Activated CD8-positive, alpha-beta memory T cell treated with anti-CD3 and anti-CD28 coated beads, Interleukin-2, amount 50 U/mL, for 24 hours (primary cell): ENCODE results near the gene ZNF215.
"Not testable (repeated sequence)": the region's sequence is repeated elsewhere in the genome, so short reads cannot be mapped to it uniquely, and the experiment has no call there.

ENCODE experiments used
- DNase-seq: peaks from one replicate; pipeline ENCODE4 v3.0.0-alpha.2; 2020; ENCODE audit errors: extremely low read depth

The ZNF215 gene

DNA sequence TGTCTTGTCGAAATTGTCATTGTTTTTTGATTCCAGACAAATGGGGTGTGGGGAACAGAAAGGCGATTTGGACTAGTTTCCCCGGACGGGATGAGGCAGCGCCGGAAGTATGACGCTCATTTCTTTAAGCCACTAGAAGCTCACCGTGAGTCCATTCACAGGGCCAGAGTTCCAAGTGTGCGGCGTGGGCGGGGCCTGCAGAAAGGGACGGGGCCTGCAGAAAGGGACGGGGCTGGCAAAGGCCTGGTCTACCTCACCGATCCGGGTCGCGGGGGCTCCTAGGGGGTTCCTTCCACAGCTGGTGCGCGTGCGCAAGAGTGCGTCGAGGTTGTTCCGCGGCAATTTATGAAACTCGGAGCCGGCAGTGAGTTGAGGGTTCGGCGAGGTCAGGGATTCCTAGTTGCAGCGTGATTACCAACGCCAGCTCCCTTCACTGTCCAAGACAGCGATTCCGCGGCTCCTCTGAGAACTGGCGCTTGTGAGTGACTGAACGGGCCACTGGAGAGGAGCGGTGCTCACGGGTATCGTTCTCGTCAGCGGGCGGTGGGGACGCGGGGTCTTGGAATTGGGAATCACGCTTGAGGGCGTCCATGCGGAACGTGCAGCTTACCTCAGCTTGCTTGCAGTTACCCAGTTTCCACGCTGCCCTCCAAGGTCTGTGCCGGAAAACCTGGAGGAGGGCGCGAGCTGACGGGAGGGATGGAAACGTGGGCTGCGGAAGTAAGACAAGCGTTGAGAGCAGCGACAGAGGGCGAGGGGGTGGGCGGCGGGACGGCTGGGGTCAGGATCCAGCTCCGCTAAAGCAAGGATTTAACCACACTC is at the start of gene ZNF215:
TSS of gene ZNF215 (plus strand) at position 219 of the 822 bp plus-strand sequence. CDS start 5,847 bp downstream, outside the sequence.
- DNase-seq, result no peak

DNA sequence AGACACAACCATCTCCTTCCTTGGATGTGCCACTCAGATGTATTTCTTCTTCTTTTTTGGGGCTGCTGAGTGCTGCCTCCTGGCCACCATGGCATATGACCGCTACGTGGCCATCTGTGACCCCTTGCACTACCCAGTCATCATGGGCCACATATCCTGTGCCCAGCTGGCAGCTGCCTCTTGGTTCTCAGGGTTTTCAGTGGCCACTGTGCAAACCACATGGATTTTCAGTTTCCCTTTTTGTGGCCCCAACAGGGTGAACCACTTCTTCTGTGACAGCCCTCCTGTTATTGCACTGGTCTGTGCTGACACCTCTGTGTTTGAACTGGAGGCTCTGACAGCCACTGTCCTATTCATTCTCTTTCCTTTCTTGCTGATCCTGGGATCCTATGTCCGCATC is 49.3 kb upstream of the ZNF215 start:
- DNase-seq, result no peak

DNA sequence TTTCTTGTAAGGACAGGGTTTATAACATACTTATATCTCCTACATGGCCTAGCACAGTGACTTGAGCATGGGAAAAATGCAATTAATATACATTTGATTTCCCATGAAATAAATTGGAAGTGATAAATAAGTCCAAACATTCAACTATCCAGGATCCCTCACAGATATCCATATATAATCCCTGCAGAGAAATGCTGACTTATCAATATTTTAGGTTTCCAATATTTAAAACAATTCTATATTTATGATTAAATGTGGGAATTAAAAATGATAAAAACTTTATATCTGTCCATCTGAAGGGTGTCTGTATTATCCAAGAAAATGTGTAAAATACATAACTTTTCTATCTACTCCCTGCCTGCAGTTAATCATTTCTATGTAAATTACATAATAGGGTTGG is 43.5 kb upstream of the ZNF215 start:
- no peak for DNase-seq

DNA sequence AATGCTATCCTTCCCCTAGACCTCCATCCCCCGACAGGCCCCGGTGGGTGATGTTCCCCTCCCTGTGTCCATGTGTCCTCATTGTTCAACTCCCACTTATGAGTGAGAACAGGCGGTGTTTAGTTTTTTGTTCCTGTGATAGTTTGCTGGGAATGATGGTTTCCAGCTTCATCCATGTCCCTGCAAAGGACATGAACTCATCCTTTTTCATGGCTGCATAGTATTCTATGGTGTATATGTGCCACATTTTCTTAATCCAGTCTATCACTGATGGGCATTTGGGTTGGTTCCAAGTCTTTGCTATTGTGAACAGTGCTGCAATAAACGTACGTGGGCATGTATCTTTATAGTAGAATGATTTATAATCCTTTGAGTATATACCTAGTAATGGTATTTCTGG is 38.5 kb upstream of the ZNF215 start:
- DNase-seq, result not testable (repeated sequence)

DNA sequence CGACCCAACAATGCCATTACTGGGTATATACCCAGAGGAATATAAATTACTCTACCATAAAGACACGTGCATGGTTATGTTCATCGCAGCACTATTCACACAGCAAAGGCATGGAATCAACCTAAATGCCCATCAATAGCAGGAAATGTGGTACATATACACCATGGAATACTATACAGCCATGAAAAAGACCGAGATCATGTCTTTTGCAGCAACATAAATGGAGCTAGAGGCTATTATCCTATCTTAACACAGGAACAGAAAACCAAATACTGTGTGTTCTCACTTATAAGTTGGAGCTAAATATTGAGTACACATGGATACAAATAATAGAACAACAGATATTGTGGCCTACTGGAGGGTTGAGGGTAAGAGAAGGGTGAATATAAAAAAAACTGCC is 37.4 kb upstream of the ZNF215 start:
- DNase-seq, result no peak

DNA sequence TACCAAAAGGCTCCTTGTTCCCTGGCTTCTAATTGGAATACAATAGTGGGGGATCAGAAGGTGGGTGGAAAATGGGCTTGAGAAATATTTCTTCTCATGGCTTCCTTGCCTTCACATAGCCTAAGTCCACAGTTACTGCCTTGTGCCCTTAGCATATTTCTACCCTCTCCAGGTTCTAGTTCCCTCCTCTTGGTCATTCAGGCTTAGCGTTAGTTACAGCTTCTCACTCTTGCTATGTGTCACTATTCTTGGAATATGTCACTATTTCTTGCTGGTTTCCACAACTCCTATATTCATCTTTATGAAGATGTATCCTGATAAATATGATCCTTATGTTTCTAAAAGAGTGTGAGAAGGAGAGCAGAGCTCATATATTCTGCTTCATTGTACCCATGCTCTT is 36.4 kb upstream of the ZNF215 start:
- DNase-seq, result no peak

DNA sequence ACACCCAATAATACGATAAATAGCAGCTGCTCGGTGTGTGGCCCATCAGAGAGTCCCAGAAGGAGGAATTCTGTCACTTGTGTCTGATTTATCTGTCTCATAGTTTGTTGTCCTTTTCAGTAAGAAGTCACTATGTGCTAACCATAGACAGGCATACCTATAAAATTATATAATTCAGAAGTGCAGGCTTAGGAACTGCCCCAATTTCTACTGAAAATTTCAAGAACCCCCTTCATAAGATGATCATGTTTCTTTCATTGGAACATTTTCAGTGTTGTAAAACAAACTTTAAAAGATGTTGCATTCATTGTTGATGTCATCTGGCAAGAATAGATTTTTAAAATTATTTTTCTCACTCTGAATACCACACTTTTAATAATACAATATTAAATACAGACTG is 33.8 kb upstream of the ZNF215 start, which contains the start of gene OR2D2:
TSS of gene OR2D2 (minus strand) at position 101 of the 400 bp plus-strand sequence. CDS start at position 101, 0 bp downstream.
- DNase-seq, result no peak

DNA sequence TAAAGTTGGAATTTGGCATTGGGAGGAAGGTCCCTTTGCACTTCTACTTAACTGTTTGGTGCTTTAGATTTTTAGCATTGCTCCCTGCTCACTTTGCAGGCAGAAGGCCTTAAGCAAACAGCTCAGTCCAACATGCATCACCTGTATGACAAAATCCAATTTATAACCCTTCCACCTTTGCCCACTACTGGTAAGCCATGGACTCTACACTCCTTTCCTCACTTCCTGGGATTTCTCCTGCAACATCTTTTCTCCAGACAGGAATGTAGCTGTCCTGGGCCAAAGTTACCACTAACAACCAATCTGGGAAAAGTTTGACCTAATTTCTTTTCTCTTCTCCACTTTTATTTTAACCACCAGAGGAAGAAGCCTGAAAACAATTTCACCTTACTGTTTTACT is 32.1 kb upstream of the ZNF215 start:
- DNase-seq, result no peak

DNA sequence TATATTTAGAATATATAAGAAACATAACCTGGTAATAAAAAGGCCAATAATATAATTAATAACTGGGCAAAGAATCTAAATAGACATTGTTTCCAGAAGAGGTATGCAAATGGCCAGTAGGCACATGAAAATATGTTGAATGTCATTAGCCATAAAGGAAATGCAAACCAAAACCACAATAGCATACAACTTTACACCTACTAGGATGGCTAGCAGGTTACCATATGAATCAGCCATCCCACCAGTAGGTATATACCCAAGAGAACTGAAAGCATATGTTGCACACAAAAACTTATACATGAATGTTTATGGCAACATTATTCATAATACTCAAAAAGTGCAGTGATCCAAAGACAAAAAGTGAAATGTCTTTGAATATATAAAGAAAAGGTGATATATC is 31.2 kb upstream of the ZNF215 start:
- DNase-seq, result no peak

DNA sequence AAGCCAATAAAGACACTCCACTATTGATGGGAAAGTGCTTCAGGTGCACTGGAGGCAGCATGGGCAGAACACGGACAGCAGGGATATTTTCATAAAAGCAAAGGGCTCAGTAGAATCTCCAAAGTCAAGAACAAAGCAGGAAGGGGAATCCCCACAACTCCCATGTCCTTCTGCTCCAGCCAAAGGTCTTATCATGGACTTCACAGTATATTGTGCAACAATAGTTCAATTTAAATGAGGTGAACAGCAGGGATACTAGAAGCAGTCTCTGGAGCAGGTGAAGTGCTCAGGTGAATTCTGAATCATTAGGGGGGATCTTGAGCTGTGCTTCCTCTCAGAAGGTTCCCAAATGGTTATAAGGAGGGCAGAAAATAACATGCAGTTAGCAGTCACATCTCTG is 27.3 kb upstream of the ZNF215 start:
- DNase-seq, result no peak

DNA sequence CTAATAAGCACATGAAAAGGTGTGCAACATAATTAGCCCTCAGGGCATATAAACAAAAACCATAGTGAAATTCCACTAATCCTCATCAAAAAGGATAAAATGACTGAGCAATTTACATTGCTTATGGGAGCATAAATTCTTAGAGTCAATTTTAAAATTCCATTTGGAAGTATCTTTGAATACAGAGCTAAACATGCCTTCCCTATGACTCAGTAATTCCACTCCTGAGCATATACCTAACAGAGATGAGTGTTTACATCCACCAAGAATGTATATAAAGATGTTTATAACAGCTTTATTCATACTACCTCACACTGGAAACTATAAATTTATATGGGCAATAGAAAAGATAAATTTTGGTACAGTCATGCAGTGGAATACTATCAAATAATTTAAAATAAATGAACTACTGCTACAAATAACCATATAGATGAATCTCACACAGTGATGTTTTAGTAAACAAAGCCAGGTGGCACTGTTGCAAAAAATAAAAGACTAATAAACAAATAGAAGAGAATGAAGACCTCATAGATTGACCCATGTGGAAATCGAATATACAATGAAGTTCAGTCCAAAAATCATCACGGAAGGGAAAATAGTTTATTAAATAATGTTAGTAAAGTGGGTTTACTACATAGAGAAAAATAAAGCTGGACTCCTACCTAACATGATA is 25.8 kb upstream of the ZNF215 start:
- no peak for DNase-seq

DNA sequence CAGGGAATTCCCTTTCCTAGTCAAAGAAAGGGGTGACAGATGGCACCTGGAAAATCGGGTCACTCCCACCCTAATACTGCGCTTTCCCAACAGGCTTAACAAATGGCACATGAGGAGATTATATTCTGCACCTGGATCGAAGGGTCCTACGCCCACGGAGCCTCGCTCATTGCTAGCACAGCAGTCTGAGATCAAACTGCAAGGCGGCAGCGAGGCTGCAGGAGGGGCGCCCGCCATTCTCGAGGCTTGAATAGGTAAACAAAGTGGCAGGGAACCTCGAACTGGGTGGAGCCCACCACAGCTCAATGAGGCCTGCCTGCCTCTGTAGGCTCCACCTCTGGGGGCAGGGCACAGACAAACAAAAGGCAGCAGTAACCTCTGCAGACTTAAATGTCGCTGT is 21.4 kb upstream of the ZNF215 start:
- not testable (repeated sequence) for DNase-seq

DNA sequence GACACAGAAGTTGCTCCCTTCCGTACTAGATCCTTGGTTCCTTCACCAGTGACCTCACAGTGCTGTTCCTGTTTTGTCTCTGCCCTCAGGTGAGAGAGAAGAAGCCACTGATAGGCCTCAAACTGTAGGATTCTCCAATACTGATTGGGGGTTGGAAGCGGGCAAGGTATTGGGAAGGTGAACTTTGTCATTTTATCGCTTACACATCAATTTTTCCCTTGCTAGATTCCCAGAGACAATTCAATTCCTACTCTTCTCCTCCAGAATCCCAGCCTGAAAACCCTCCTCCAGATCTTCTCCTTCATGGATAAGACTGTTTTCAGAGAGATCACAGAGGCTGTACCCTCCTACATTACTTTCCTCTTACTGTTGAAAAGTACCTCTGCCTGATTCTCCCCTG is 14.8 kb upstream of the ZNF215 start:
- DNase-seq, result no peak

DNA sequence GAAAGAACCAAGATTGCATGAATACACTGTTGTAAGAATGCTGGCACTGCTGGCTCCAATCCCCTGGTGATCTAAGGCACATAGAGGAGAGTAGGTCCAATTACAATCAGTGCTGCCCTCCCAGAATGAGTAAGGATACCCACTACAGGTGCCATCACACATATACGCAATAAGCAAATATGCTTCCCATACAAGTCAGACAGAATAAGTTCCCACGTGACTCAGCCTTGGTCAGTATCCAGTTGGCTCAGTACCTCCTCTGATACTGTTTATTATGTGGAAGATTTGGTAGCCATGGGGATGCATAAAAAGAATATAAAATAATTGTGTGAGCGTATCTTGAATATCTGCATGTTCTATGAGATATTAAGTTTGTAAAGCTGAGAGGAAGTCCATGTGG is 14.3 kb upstream of the ZNF215 start:
- no peak for DNase-seq

DNA sequence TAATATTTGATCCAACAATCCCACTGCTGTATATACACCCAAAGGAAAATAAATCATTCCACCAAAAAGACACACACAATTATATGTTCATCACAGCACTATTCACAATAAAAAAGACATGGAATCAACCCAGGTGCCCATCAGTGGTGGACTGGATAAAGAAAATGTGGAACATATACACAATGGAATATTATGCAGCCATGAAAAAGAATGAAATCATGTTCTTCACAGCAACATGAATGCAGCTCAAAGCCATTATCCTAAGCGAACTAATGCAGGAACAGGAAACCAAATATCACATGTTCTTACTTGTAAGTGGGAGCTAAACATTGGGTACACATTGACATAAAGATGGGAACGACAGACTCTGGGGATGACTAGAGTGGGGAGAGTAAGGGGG is 6.5 kb upstream of the ZNF215 start:
- no peak for DNase-seq

DNA sequence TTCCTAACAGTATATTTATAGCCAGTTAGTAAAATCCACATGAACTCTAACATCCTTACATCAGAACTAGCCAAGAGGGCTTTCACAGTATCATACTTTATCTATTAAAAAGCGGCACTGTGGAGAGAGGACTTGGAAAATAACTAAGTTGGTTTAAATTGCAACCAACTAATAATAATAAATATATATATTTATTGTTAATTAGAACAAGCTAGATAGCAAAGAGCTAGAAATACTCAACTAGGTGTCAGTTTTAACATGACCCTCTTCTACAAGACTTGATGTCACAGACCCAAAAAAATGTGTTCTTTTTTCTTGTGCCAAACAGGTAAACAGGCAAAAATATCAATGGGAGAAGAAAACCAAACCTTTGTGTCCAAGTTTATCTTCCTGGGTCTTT is 5.5 kb upstream of the ZNF215 start, which contains the start of gene OR2D3:
TSS of gene OR2D3 (plus strand) at position 301 of the 400 bp plus-strand sequence. CDS start at position 301, 0 bp downstream.
- DNase-seq, result no peak

DNA sequence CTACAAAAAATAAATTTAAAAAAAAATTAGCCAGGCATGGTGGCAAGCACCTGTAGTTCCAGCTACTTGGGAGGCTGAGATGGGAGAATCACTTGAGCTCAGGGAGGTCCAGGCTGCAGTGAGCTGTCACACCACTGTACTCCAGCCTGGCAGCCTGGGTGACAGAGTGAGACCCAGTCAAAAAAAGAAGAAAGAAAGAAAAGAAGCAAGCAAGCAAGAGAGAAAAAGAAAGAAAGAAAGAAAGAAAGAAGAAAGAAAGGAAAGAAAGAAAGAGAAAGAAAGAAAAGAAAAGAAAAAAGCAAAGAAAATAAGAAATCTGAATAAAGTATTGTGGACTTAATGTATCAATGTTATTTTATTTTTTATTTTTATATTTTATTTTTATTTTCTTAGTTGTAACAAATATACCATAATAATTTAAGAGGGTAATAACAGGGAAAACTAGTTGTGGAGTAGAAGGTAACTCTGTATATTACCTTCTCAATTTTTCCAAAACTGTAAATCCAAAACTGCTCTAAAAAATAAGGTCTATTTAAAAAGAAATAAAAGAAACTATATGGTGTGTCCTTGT is 1.1 kb upstream of the ZNF215 start:
- no peak for DNase-seq

DNA sequence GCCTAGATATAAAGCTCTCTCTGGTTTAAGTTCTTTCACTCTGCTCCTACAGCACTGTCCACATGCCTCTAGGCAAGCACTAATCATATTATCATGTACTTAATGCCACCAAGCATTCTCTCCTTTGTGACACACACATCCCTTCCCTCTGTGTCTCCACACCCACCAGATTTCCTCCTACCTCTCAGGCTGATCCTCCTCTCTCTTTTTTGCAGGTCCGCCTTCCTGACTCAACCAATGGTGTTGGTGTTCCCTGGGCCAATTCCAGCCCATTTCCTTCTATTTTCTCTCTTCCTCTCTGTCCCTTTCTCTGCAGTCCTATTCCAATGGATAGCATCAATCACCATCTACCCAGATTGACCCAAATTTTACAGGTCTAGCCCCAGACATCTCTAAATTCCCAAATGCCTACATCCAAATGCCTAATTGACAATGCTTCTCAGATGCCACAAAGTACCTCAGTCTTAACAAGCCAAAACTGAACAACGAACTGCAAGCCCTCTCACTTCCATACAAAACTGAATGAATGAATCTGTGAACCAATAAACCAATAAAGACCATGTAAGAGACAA is 504 bp upstream of the ZNF215 start:
- no peak for DNase-seq

DNA sequence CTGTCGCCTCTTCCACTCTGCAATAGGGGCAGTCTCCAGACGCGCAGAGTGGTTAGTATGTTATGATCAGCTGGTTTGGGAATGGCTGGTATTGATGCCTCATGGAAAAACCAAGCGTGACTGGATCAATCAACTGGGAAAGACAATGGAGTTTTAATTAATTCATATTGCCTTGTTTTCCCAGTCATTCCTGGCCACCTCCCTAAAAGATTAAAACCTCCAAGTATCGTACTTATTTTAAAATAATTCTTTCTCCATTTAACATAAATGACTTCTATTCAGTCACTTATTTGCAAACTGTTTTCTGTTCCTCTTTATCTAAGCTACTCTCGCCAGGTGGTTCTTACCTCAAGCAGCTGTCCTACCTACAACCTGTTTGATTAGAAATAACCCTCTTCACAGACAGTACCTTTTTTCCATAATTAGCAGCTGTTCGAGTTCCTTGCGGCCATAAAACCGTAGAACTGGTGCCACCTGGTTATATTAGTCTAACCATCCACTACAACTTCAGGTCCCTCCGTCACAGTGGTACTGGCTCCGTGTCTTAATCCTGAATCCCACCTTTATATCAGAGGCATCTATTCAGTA is 898 bp downstream of the ZNF215 start:
- DNase-seq, result no peak

DNA sequence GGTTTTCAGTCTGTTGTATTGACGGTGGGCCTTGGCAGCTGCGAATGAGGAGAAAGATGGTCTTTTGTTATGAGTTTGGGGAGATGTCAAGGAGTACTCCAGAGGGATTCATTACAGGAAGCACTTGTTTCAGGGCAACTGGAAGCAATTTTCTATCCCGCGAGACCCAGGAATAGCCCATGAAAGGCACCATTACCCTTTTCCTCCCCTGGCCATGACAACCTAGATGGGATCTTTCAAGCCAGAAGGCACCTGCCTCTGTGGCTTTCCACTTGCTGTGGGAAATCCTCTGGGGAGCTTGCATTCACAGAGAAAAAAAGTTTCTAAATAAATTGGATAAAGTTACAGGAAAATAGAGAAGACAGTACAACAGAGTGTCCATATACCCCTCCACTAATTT is 2.7 kb downstream of the ZNF215 start:
- DNase-seq, result no peak

DNA sequence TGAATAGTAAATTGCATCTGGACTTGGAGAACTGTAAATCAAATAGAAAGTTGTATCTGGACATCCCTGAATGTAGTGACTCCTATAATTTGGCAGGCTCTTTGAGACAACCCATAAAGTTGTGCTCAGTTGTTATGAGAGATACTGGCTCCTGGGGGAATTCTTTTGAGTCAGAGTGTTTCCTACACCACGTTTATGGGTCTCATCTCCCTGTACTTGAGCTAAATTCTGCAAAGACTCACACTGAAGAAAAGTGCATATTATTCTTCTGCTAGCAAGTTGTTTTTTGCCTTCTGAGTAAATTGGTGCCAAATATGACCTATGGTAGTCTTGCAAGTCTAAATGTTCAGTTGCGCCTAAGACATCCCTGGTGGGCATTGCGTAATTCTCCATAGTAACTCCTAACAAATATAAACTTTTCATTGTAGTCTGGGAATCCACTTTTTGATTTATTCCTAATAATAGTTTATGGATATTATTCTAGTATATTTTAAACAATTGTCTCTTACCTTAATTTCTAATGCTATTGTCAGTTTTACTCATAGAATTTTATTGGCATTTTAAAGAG is 5.0 kb downstream of the ZNF215 start:
- no peak for DNase-seq

DNA sequence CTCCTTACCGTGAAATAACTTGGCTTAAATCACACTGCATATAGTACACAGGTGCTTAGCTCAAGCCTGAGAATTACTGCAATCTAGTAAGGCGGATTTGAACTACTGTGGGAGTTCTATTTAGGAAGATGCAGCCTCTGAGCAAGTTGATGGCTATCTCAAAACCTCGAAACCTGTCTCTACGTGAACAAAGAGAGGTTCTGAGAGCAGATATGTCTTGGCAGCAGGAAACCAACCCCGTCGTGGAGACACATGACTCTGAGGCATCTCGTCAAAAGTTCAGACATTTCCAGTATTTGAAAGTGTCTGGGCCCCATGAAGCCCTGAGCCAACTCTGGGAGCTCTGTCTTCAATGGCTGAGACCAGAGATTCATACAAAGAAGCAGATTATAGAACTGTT is 5.9 kb downstream of the ZNF215 start:
- no peak for DNase-seq
